HepG2 (cell line): ENCODE measurements around the gene CPPED1. TPM values are rescaled to one million over a fixed set of nuclear protein-coding genes. Genes with fewer than 3 reads are reported as not detected.
A peak's percentile ranks its signal among the peaks of the same experiment; 100 is the strongest.

Source experiments
- AGO2 ChIP-seq: fragments of 200-400 bp; formaldehyde crosslinking; optimal IDR thresholded peaks from 2 replicates; pipeline ENCODE3; 2017; ENCODE audit warnings: mild to moderate bottlenecking, low read depth, low read length, moderate library complexity
- BORCS8-MEF2B ChIP-seq: sonication (generic); formaldehyde crosslinking; IDR thresholded peaks from 2 replicates; pipeline ENCODE4 v1.8.0; 2022; ENCODE audit warnings: mild to moderate bottlenecking, missing genetic modification reagents
- DMAP1 ChIP-seq: IDR thresholded peaks from 2 replicates; pipeline ENCODE4 v1.6.1; 2016
- HNRNPH1 ChIP-seq: fragments of 200-400 bp; formaldehyde crosslinking; optimal IDR thresholded peaks from 2 replicates; pipeline ENCODE3; 2017; ENCODE audit warnings: mild to moderate bottlenecking, low read depth, low read length
- HNRNPUL1 ChIP-seq: fragments of 200-400 bp; formaldehyde crosslinking; IDR thresholded peaks from 2 replicates; pipeline ENCODE4 v1.6.1; 2017; ENCODE audit warnings: low read depth, mild to moderate bottlenecking, low read length, moderate library complexity
- MAX ChIP-seq: IDR thresholded peaks from 2 replicates; pipeline ENCODE4 v1.6.1; 2012; ENCODE audit warnings: inconsistent platforms
- MEF2D ChIP-seq: sonication (generic); formaldehyde crosslinking; IDR thresholded peaks from 2 replicates; pipeline ENCODE4 v1.5.1; 2020; ENCODE audit warnings: mild to moderate bottlenecking, missing genetic modification reagents
- MEIS1 ChIP-seq: sonication (generic); formaldehyde crosslinking; IDR thresholded peaks from 2 replicates; pipeline ENCODE4 v1.9.0; 2021; ENCODE audit warnings: mild to moderate bottlenecking, missing genetic modification reagents, moderate library complexity, borderline replicate concordance
- NFRKB ChIP-seq: fragments of 450-650 bp; IDR thresholded peaks from 2 replicates; pipeline ENCODE4 v1.6.1; 2017
- NFYC ChIP-seq: IDR thresholded peaks from 2 replicates; pipeline ENCODE4 v1.6.1; 2016; ENCODE audit warnings: missing genetic modification reagents, missing compliant biosample characterization
- NR3C1 ChIP-seq: sonication (generic); formaldehyde crosslinking; IDR thresholded peaks from 2 replicates; pipeline ENCODE4 v1.4.0; 2020; ENCODE audit warnings: missing genetic modification reagents
- PATZ1 ChIP-seq: sonication (generic); formaldehyde crosslinking; IDR thresholded peaks from 2 replicates; pipeline ENCODE4 v1.4.0; 2020; ENCODE audit warnings: missing genetic modification reagents
- PLSCR1 ChIP-seq: sonication (generic); formaldehyde crosslinking; IDR thresholded peaks from 2 replicates; pipeline ENCODE4 v1.5.0; 2020; ENCODE audit warnings: missing genetic modification reagents, mild to moderate bottlenecking, borderline replicate concordance
- RNF219 ChIP-seq: sonication (generic); formaldehyde crosslinking; IDR thresholded peaks from 2 replicates; pipeline ENCODE4 v1.5.0; 2020; ENCODE audit warnings: mild to moderate bottlenecking, missing genetic modification reagents
- THAP7 ChIP-seq: sonication (generic); formaldehyde crosslinking; IDR thresholded peaks from 2 replicates; pipeline ENCODE4 v1.8.1; 2023; ENCODE audit warnings: mild to moderate bottlenecking, missing genetic modification reagents
- TRIM22 ChIP-seq: fragments of 450-650 bp; IDR thresholded peaks from 2 replicates; pipeline ENCODE4 v1.6.1; 2017
- TRIM24 ChIP-seq: sonication (generic); formaldehyde crosslinking; IDR thresholded peaks from 2 replicates; pipeline ENCODE4 v1.8.0; 2022; ENCODE audit warnings: mild to moderate bottlenecking, missing genetic modification reagents
- ZNF224 ChIP-seq: sonication (generic); formaldehyde crosslinking; IDR thresholded peaks from 2 replicates; pipeline ENCODE4 v1.5.0; 2020; ENCODE audit warnings: mild to moderate bottlenecking, missing genetic modification reagents
- ZNF572 ChIP-seq: sonication (generic); formaldehyde crosslinking; IDR thresholded peaks from 2 replicates; pipeline ENCODE4 v1.5.1; 2020; ENCODE audit warnings: mild to moderate bottlenecking, missing genetic modification reagents
- ZNF740 ChIP-seq: sonication (generic); formaldehyde crosslinking; IDR thresholded peaks from 2 replicates; pipeline ENCODE4 v1.4.0; 2020; ENCODE audit warnings: missing genetic modification reagents
- ZUFSP ChIP-seq: sonication (generic); formaldehyde crosslinking; IDR thresholded peaks from 2 replicates; pipeline ENCODE4 v1.9.0; 2021; ENCODE audit warnings: missing genetic modification reagents, mild to moderate bottlenecking, borderline replicate concordance
- polyA plus RNA-seq, 8 experiments: library from polyadenylated mRNA; depleted of rRNA in 3 of 8; stranded (reverse) in 7 of 8; unstranded in 1 of 8; fragments of >200 nt; fragmentation: Illumina TruSeq in 4 of 8; extraction: Trizol in 4 of 8; gene quantifications; 2 replicates each; pipeline versions ENCODE4 v1.2.1 to v1.2.3, GENCODE V29; 2011 to 2016; ENCODE audit warnings: low read depth in 4 of 8, missing spikeins in 1 of 8, mixed read lengths in 1 of 8; ENCODE audit not compliant: insufficient read depth in 1 of 8
- total RNA-seq, 5 experiments: library from RNA; depleted of rRNA; stranded (reverse); fragments of >200 nt; fragmentation: Illumina TruSeq; extraction: Trizol; gene quantifications; 2 replicates each; pipeline ENCODE4 v1.2.3, GENCODE V29; 2016; ENCODE audit warnings: low read depth in 1 of 5

CPPED1 gene
- total and polyA plus RNA-seq, 2 of the 13 experiments (the other 11 are each of a cell fraction or from before 2014, with no cell fraction given), result 66.6 to 71.3 TPM

- TF ChIP-seq PLSCR1, result no peak
- no peak for TF ChIP-seq NFRKB
- no peak for TF ChIP-seq TRIM22
- no peak for TF ChIP-seq THAP7
- no peak for TF ChIP-seq ZNF740 (CRISPR knock-in tag)
- no peak for TF ChIP-seq ZNF224
- 0 out of 2 replicates have a peak, but pooled peaks have one; percentile 31 for TF ChIP-seq BORCS8-MEF2B (CRISPR knock-in tag)
- TF ChIP-seq AGO2, result no peak
- TF ChIP-seq MEIS1 (CRISPR knock-in tag), result peak; percentile 92; the same call in 1 of the 2 replicates
- no peak for TF ChIP-seq PATZ1
- TF ChIP-seq TRIM24 (CRISPR knock-in tag), result no peak
- TF ChIP-seq NR3C1 (CRISPR knock-in tag), result no peak
- TF ChIP-seq HNRNPUL1, result no peak
- no peak for TF ChIP-seq ZNF572 (CRISPR knock-in tag)
- TF ChIP-seq NFYC (CRISPR knock-in tag), result 0 out of 2 replicates have a peak, but pooled peaks have one; percentile 48
- TF ChIP-seq DMAP1 (CRISPR knock-in tag), result peak; percentile 63
- TF ChIP-seq HNRNPH1, result no peak
- no peak for TF ChIP-seq RNF219 (CRISPR knock-in tag)
- TF ChIP-seq ZUFSP, result no peak
- TF ChIP-seq MAX, result peak; percentile 69
- TF ChIP-seq MEF2D (CRISPR knock-in tag), result no peak
Measured at GRCh38 chr16:12612598-12613101, 191.0 kb downstream of the CPPED1 start (continued).
